Measurements from ENCODE around the gene LGALS16. TPM values are rescaled to one million over a fixed set of nuclear protein-coding genes. Genes with fewer than 3 reads are reported as not detected.
"Not testable (repeated sequence)": the region's sequence is repeated elsewhere in the genome, so short reads cannot be mapped to it uniquely, and the experiment has no call there.

Gene LGALS16
- total RNA-seq, 1 donor from 2014 or later: not detected

- no peaks in the 10 kb centered on the region for H3K9me3 ChIP-seq
- no peak overlapping the region for H3K27ac ChIP-seq
- no peak for DNase-seq (ENCODE audit: low spot score in 2 of 2)
- no peak for TF ChIP-seq CTCF (IDR thresholded peaks at IDR 0.05)
- intact Hi-C loops (cut with DNase I): no loop called here
- no peaks in the 10 kb centered on the region for H3K4me1 ChIP-seq
- H3K27me3 ChIP-seq: no peaks in the 10 kb centered on the region
- no peak overlapping the region for H3K4me3 ChIP-seq
- H3K36me3 ChIP-seq: no peaks in the 10 kb centered on the region
Measured at GRCh38 chr19:39645800-39646411, 9.8 kb upstream of the LGALS16 start.

- H3K27me3 ChIP-seq: no peaks in the 10 kb centered on the region
- no peak overlapping the region for H3K27ac ChIP-seq
- no peak for TF ChIP-seq CTCF (IDR thresholded peaks at IDR 0.05)
- H3K9me3 ChIP-seq: no peaks in the 10 kb centered on the region
- no peaks in the 10 kb centered on the region for H3K4me1 ChIP-seq
- no peaks in the 10 kb centered on the region for H3K36me3 ChIP-seq
- no peak for DNase-seq (ENCODE audit: low spot score in 2 of 2)
- no peak overlapping the region for H3K4me3 ChIP-seq
- intact Hi-C loops (cut with DNase I): no loop called here
Measured at GRCh38 chr19:39647918-39648317, 7.8 kb upstream of the LGALS16 start.

GRCh38 chr19:39659791-39660190 is 4.1 kb downstream of the LGALS16 start:
- no peak overlapping the region for H3K4me3 ChIP-seq
- no peak overlapping the region for H3K27ac ChIP-seq
- no peaks in the 10 kb centered on the region for H3K9me3 ChIP-seq
- no peaks in the 10 kb centered on the region for H3K27me3 ChIP-seq
- DNase-seq (ENCODE audit: low spot score in 2 of 2): no peak
- H3K36me3 ChIP-seq: no peaks in the 10 kb centered on the region
- intact Hi-C loops (cut with DNase I): no loop called here
- no peaks in the 10 kb centered on the region for H3K4me1 ChIP-seq
- no peak for TF ChIP-seq CTCF (IDR thresholded peaks at IDR 0.05)

GRCh38 chr19:39660661-39661060 is 4.9 kb downstream of the LGALS16 start:
- no peak for DNase-seq (ENCODE audit: low spot score in 2 of 2)
- no peaks in the 10 kb centered on the region for H3K4me1 ChIP-seq
- no peak overlapping the region for H3K27ac ChIP-seq
- no peaks in the 10 kb centered on the region for H3K27me3 ChIP-seq
- intact Hi-C loops (cut with DNase I): no loop called here
- TF ChIP-seq CTCF (IDR thresholded peaks at IDR 0.05): no peak
- H3K36me3 ChIP-seq: no peaks in the 10 kb centered on the region
- H3K4me3 ChIP-seq: no peak overlapping the region
- H3K9me3 ChIP-seq: no peaks in the 10 kb centered on the region

- intact Hi-C loops (cut with DNase I): no loop called here
- TF ChIP-seq CTCF (IDR thresholded peaks at IDR 0.05): no peak
- H3K27me3 ChIP-seq: no peaks in the 10 kb centered on the region
- H3K4me1 ChIP-seq: no peaks in the 10 kb centered on the region
- H3K9me3 ChIP-seq: no peaks in the 10 kb centered on the region
- H3K27ac ChIP-seq: no peak overlapping the region
- no peak overlapping the region for H3K4me3 ChIP-seq
- DNase-seq (ENCODE audit: low spot score in 2 of 2): no peak
- no peaks in the 10 kb centered on the region for H3K36me3 ChIP-seq
Measured at GRCh38 chr19:39661565-39661964, 5.9 kb downstream of the LGALS16 start.

GRCh38 chr19:39669860-39670259 is 14.1 kb downstream of the LGALS16 start:
- intact Hi-C loops (cut with DNase I); H3K4me3 ChIP-seq; DNase-seq (ENCODE audit: low spot score in 2 of 2); H3K27ac ChIP-seq; H3K36me3 ChIP-seq; H3K4me1 ChIP-seq; H3K27me3 ChIP-seq; H3K9me3 ChIP-seq: not testable (repeated sequence)
